A549 (cell line): Measurements from ENCODE around the gene PPIG. TPM values are rescaled to one million over a fixed set of nuclear protein-coding genes. Genes with fewer than 3 reads are reported as not detected.

Experiments used
- ATAC-seq, 2 experiments: fragments of 200-7000 bp in 1 of 2; fragments of >200 bp in 1 of 2; cut with Nextera tagmentation in 1 of 2; cut with Tn5 transposase in 1 of 2; 3 replicates each; pipeline versions ENCODE4 v1.8.0 to v1.9.1; 2018 to 2020; ENCODE audit warnings: mild to moderate bottlenecking in 1 of 2, moderate library complexity in 1 of 2
- CTCF ChIA-PET: fragments of 300-600 bp; sonication (Branson Sonifier 250); formaldehyde crosslinking; extraction: SDS; loops from one replicate; lab custom pipeline; 2021; ENCODE audit warnings: antibody characterized with exemption, inconsistent platforms; lab: Yijun Ruan, JAX
- POLR2A ChIA-PET: fragments of 350-600 bp; formaldehyde crosslinking; extraction: SDS; loops from one replicate; lab custom pipeline; 2021; ENCODE audit warnings: antibody characterized with exemption, inconsistent platforms; lab: Yijun Ruan, JAX
- DNase-seq, 2 experiments: peaks; one replicate each; pipeline versions ENCODE4 v3.0.0 to v3.0.0-alpha.2; 2011 to 2016; ENCODE audit warnings: low read depth in 1 of 2, low spot score in 1 of 2
- FAIRE-seq: peaks from 2 replicates; lab custom pipeline; 2011; peaks lifted over from hg19 to GRCh38; lab: Jason Lieb, UNC
- H3K27ac ChIP-seq, 2 experiments: fragments of >200 bp; sonication (Bioruptor Twin); formaldehyde crosslinking; 3 replicates each; pipeline ENCODE4 v1.5.1; 2016 to 2017
- H3K4me1 ChIP-seq: fragments of >200 bp; sonication (Bioruptor Twin); formaldehyde crosslinking; 3 replicates; pipeline ENCODE4 v1.6.1; 2016
- H3K4me2 ChIP-seq: fragments of >200 bp; sonication (Bioruptor Twin); formaldehyde crosslinking; 3 replicates; pipeline ENCODE4 v1.6.1; 2016
- H3K4me3 ChIP-seq: fragments of >200 bp; sonication (Bioruptor Twin); formaldehyde crosslinking; 3 replicates; pipeline ENCODE4 v1.5.1; 2016
- H3K9me3 ChIP-seq: fragments of >200 bp; sonication (Bioruptor Twin); formaldehyde crosslinking; 3 replicates; pipeline ENCODE4 v1.6.1; 2016
- ATOH8 ChIP-seq: fragments of 250-450 bp; sonication (Bioruptor Pico); IDR thresholded peaks from 2 replicates; pipeline ENCODE4 v1.5.0; 2020; ENCODE audit warnings: low read depth, mild to moderate bottlenecking, moderate library complexity
- BHLHE40 ChIP-seq: IDR thresholded peaks from 2 replicates; pipeline ENCODE4 v1.6.1; 2012; ENCODE audit warnings: low read depth, low read length, inconsistent platforms
- CBX8 ChIP-seq: fragments of 200-600 bp; sonication (generic); IDR thresholded peaks from 2 replicates; pipeline ENCODE4 v1.6.1; 2016
- CTCF ChIP-seq: fragments of >200 bp; sonication (Bioruptor Twin); formaldehyde crosslinking; IDR thresholded peaks from 3 replicates; pipeline ENCODE4 v1.5.1; 2016
- E2F6 ChIP-seq: IDR thresholded peaks from 2 replicates; pipeline ENCODE4 v1.6.1; 2012; ENCODE audit warnings: low read depth, borderline replicate concordance
- ELK1 ChIP-seq: fragments of 150-350 bp; IDR thresholded peaks from 2 replicates; pipeline ENCODE4 v1.6.1; 2014; ENCODE audit warnings: low read depth, mild to moderate bottlenecking, low read length
- HDAC2 ChIP-seq: fragments of 200-600 bp; sonication (generic); IDR thresholded peaks from 2 replicates; pipeline ENCODE4 v1.6.1; 2016
- HES2 ChIP-seq: fragments of >200 bp; sonication (Bioruptor Twin); formaldehyde crosslinking; IDR thresholded peaks from 2 replicates; pipeline ENCODE4 v1.6.1; 2016
- HEYL ChIP-seq: fragments of 250-450 bp; sonication (Bioruptor Pico); IDR thresholded peaks from 2 replicates; pipeline ENCODE4 v1.8.0; 2021; ENCODE audit warnings: mild to moderate bottlenecking, moderate library complexity
- HMGXB4 ChIP-seq: fragments of 250-450 bp; sonication (Bioruptor Pico); IDR thresholded peaks from 2 replicates; pipeline ENCODE4 v1.5.0; 2021; ENCODE audit warnings: mild to moderate bottlenecking, moderate library complexity, borderline replicate concordance
- HOXB5 ChIP-seq: fragments of 250-450 bp; sonication (Bioruptor Pico); IDR thresholded peaks from 2 replicates; pipeline ENCODE4 v1.5.0; 2020; ENCODE audit warnings: mild to moderate bottlenecking, moderate library complexity
- JUN ChIP-seq, 2 experiments: fragments of >200 bp; sonication (Bioruptor Twin); formaldehyde crosslinking; IDR thresholded peaks; 2 replicates in 1 of 2; 3 replicates in 1 of 2; pipeline ENCODE4 v1.6.1; 2016 to 2017
- KDM5A ChIP-seq: fragments of 200-600 bp; sonication (generic); IDR thresholded peaks from 2 replicates; pipeline ENCODE4 v1.6.1; 2016; ENCODE audit warnings: antibody characterized with exemption, mild to moderate bottlenecking
- MAX ChIP-seq: IDR thresholded peaks from 2 replicates; pipeline ENCODE4 v1.6.1; 2012
- MYC ChIP-seq: IDR thresholded peaks from 2 replicates; pipeline ENCODE4 v1.6.1; 2012; ENCODE audit warnings: mild to moderate bottlenecking, inconsistent platforms, low read length, improper control_type of control experiment, borderline replicate concordance
- POLR2A ChIP-seq: IDR thresholded peaks from 2 replicates; pipeline ENCODE4 v1.6.1; 2012; ENCODE audit warnings: mild to moderate bottlenecking, low read length
- RNF2 ChIP-seq: fragments of 200-600 bp; sonication (generic); IDR thresholded peaks from 2 replicates; pipeline ENCODE4 v1.6.1; 2016; ENCODE audit warnings: low read depth, mild to moderate bottlenecking, antibody characterized with exemption, moderate library complexity, borderline replicate concordance
- TFCP2L1 ChIP-seq: fragments of 250-450 bp; sonication (Bioruptor Pico); IDR thresholded peaks from 2 replicates; pipeline ENCODE4 v1.5.0; 2021; ENCODE audit warnings: mild to moderate bottlenecking
- ZNF302 ChIP-seq: fragments of 250-450 bp; sonication (Bioruptor Pico); IDR thresholded peaks from 2 replicates; pipeline ENCODE4 v1.9.0; 2021; ENCODE audit warnings: inconsistent platforms, mild to moderate bottlenecking, moderate library complexity
- WGBS: methylation state at CpG from one replicate; pipeline ENCODE4 v1.1.6; 2017; ENCODE audit errors: missing lambda C conversion rate; 5-methylcytosine and 5-hydroxymethylcytosine counted together
- polyA plus RNA-seq, 4 experiments: library from polyadenylated mRNA; depleted of rRNA in 3 of 4; stranded (reverse); fragments of >200 nt; fragmentation: RNase III in 1 of 4; extraction: RNeasy Plus Mini Kit Qiagen cat#74134 plus additional on column Dnase treatment in 1 of 4; gene quantifications; 2 replicates in 3 of 4; 3 replicates in 1 of 4; pipeline ENCODE4 v1.2.3, GENCODE V29; 2011 to 2017

The PPIG gene
- polyA plus RNA-seq, 2 of the 4 experiments (the other 2 are of a cell fraction): 60.5 to 70.8 TPM

- no peak overlapping the region for H3K27ac ChIP-seq
- no peak for FAIRE-seq
- no peak overlapping the region for H3K4me2 ChIP-seq
- DNase-seq: no peak
- no peak for ATAC-seq
- H3K9me3 ChIP-seq: no peaks in the 10 kb centered on the region
- no peak overlapping the region for H3K4me3 ChIP-seq
- CTCF ChIA-PET: interaction anchor here (0.7 kb wide), 1 partner anchor 23 kb away, joined by 3 read pairs; no protein-coding TSS in a partner anchor
- no peaks in the 10 kb centered on the region for H3K4me1 ChIP-seq
- TF ChIP-seq HEYL (CRISPR knock-in tag) (no peak), BHLHE40 (no peak)
- POLR2A ChIA-PET: no interaction called here
- 46% methylated on average over 3 of the region's 3 CpGs for WGBS
These were observed 98.9 kb downstream of the PPIG start for GRCh38 chr2:169683054-169683424.

- ATAC-seq (peak in 1 of 2 experiments; percentile 55; a peak in 4 of 6 replicates), FAIRE-seq (no peak), DNase-seq (no peak)
- H3K27ac ChIP-seq: no peak overlapping the region
- no peaks in the 10 kb centered on the region for H3K4me1 ChIP-seq
- CTCF ChIA-PET: interaction anchor here (0.7 kb wide), 1 partner anchor 22 kb away, joined by 3 read pairs; no protein-coding TSS in a partner anchor
- no peak overlapping the region for H3K4me3 ChIP-seq
- POLR2A ChIA-PET: no interaction called here
- H3K9me3 ChIP-seq: no peaks in the 10 kb centered on the region
- TF ChIP-seq ELK1 (no peak), TFCP2L1 (no peak), ATOH8 (CRISPR knock-in tag) (no peak), MAX (no peak), POLR2A (no peak), CTCF (no peak), MYC (no peak), HES2 (no peak), RNF2 (no peak), HDAC2 (no peak), KDM5A (no peak), ZNF302 (no peak), JUN (IDR thresholded peaks at IDR 0.05) (no peak), HOXB5 (CRISPR knock-in tag) (no peak), E2F6 (no peak), HMGXB4 (CRISPR knock-in tag) (no peak), CBX8 (no peak)
- WGBS: 78% methylated on average over 3 of the region's 3 CpGs
- H3K4me2 ChIP-seq: no peak overlapping the region
These were observed 99.4 kb downstream of the PPIG start for GRCh38 chr2:169683425-169684134.
